Fibroblast of villous mesenchyme (primary cell): ENCODE measurements around the gene RDH16. TPM values are rescaled to one million over a fixed set of nuclear protein-coding genes. Genes with fewer than 3 reads are reported as not detected.

ENCODE experiments used
- DNase-seq: peaks from one replicate; pipeline ENCODE4 v3.0.0-alpha.2; 2010; ENCODE audit warnings: low read depth
- H3K4me3 ChIP-seq: 2 replicates; pipeline ENCODE4 v1.5.1; 2011; ENCODE audit warnings: low read depth, mild to moderate bottlenecking, low read length
- CTCF ChIP-seq: IDR thresholded peaks from 2 replicates; pipeline ENCODE4 v1.5.1; 2012; ENCODE audit warnings: low read depth, mild to moderate bottlenecking, low read length; ENCODE audit not compliant: insufficient read depth
- total RNA-seq: library from RNA; depleted of rRNA; stranded (reverse); fragments of >200 nt; gene quantifications from 2 replicates; pipeline ENCODE4 v1.2.3, GENCODE V29; 2012

Gene RDH16
- total RNA-seq, 1 donor, result under 0.01 TPM

GRCh38 chr12:56955631-56956256 is 1.7 kb downstream of the RDH16 start:
- no peak overlapping the region for H3K4me3 ChIP-seq
- DNase-seq, result peak; percentile 88
- no peak for TF ChIP-seq CTCF

GRCh38 chr12:56954958-56955355 is 2.5 kb downstream of the RDH16 start:
- TF ChIP-seq CTCF, result no peak
- DNase-seq, result no peak
- no peak overlapping the region for H3K4me3 ChIP-seq

- DNase-seq, result no peak
- no peak for TF ChIP-seq CTCF
- H3K4me3 ChIP-seq, result no peak overlapping the region
Observed at GRCh38 chr12:56954057-56954957, 3.1 kb downstream of the RDH16 start.

- no peak for DNase-seq
- no peak overlapping the region for H3K4me3 ChIP-seq
- no peak for TF ChIP-seq CTCF
Observed at GRCh38 chr12:56953314-56953713, 4.1 kb downstream of the RDH16 start.

- TF ChIP-seq CTCF, result no peak
- DNase-seq, result no peak
- H3K4me3 ChIP-seq, result no peak overlapping the region
Observed at GRCh38 chr12:56951582-56952339, 5.6 kb downstream of the RDH16 start.

GRCh38 chr12:56948881-56949280 is 8.5 kb downstream of the RDH16 start:
- TF ChIP-seq CTCF, result no peak
- DNase-seq, result no peak
- H3K4me3 ChIP-seq, result no peak overlapping the region
